HFF-Myc (cell line): ENCODE measurements around the gene ACBD3.

Experiments used
- DNase-seq: peaks from one replicate; pipeline ENCODE4 v3.0.0-alpha.2; 2011; ENCODE audit warnings: low read depth; ENCODE audit errors: extremely low read depth
- H3K4me3 ChIP-seq: replicated peaks from 2 replicates; pipeline ENCODE4 v1.5.1; 2011; ENCODE audit warnings: low read depth, mild to moderate bottlenecking, control low read depth, low read length
- TF ChIP-seq, protein P1 (sequence below): IDR thresholded peaks from 2 replicates; pipeline ENCODE4 v1.5.1; 2012; ENCODE audit warnings: mild to moderate bottlenecking, low read depth, low read length, control low read depth; ENCODE audit errors: missing control alignments

The ACBD3 gene

DNA sequence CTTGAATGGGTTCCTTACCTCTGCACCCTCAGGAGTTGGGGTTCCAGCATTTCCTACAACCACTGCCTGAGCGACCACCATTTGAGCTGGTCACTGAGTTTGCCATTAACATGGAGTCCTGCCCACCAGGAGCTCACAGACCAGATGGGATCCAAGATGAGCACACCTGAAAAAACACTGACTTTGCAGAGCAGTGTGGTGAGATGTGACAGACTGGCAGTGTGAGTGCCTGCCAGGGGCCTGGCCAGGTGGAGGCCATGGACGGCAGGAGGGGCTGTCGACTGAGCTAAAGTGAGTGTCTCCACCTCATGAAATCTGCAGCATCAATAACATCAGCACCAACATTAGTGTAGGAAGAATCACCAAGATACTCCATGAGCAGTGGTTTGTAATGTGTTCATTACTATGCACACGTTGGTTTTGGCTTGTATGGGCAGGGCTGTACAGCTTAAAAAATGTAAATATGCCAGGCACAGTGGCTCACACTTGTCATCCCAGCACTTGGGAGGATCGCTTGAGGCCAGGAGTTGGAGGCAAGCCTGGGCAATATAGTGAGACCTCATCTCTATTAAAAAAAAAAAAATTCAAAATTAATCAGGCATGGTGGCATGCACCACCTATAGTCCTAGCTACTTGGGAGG is 24.8 kb upstream of the ACBD3 start:
- H3K4me3 ChIP-seq: no peak overlapping the region
- DNase-seq: no peak
- TF ChIP-seq, protein P1, sequence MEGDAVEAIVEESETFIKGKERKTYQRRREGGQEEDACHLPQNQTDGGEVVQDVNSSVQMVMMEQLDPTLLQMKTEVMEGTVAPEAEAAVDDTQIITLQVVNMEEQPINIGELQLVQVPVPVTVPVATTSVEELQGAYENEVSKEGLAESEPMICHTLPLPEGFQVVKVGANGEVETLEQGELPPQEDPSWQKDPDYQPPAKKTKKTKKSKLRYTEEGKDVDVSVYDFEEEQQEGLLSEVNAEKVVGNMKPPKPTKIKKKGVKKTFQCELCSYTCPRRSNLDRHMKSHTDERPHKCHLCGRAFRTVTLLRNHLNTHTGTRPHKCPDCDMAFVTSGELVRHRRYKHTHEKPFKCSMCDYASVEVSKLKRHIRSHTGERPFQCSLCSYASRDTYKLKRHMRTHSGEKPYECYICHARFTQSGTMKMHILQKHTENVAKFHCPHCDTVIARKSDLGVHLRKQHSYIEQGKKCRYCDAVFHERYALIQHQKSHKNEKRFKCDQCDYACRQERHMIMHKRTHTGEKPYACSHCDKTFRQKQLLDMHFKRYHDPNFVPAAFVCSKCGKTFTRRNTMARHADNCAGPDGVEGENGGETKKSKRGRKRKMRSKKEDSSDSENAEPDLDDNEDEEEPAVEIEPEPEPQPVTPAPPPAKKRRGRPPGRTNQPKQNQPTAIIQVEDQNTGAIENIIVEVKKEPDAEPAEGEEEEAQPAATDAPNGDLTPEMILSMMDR: no peak

DNA sequence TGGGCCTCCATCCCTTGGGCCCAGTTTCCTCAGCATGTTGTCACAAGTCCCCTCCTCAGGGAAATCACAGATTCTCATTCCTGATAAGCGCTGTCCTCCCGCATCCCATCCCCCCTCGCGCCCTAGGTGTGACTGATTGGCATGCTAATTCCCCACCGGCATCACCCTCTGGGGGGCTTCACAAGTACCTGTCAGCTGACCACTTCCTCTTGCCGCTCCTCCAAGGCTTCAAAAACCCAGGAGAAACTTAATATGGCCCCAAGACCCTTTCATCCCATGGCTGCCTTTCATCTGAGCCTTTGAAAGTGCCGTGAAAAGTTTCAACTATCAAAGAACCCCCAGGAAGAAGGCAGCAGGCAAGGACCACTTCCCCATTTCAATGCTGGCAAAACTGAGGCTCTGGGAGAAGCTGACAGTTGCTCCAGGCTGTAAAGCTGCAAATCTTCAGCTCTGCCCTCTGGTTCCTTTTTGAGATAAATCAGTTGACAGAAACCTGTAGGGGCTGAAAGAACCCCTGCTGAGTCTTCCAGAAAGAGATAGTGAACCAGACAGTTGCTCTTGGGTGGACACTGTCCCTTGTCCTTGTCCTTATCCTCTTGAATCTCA is 24.1 kb upstream of the ACBD3 start:
- DNase-seq: no peak
- TF ChIP-seq, protein P1: no peak
- no peak overlapping the region for H3K4me3 ChIP-seq

DNA sequence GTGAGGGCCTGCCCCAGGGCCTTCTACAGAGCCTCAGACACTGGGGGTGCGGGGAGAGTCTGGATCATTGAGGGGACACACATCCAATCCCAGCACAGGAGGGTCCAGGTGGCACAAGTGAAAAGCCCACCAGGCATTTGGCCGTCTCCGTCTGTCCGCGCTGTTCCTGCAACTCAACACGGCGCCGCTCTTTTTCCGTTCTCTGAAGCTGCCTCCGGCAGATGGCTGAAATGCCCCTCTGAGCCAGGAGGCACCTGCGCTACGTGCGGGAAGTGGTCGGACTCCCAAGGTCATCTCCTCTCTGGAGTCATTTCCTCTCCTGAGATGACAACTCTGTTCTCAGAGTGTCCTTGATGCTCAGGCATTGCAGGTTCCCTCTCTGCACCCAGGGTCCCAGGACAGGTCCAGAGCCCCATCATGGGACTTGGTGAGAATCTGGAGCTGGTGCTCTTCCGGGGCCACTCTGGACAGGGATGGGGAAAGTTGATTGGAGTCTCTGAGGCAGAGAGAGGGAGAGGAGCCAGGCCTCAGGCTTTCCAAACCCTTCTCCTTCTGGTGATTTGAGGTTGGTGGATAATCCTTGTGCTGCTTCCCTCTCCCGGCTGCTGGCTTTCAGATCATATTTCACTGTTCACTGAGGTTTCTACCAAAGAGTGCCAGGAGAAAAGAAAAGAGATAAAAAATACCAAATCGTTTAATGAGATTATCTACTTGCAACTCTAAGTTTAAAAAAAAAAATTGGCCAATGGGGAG is 22.9 kb upstream of the ACBD3 start:
- TF ChIP-seq, protein P1: no peak
- DNase-seq: no peak
- H3K4me3 ChIP-seq: no peak overlapping the region

DNA sequence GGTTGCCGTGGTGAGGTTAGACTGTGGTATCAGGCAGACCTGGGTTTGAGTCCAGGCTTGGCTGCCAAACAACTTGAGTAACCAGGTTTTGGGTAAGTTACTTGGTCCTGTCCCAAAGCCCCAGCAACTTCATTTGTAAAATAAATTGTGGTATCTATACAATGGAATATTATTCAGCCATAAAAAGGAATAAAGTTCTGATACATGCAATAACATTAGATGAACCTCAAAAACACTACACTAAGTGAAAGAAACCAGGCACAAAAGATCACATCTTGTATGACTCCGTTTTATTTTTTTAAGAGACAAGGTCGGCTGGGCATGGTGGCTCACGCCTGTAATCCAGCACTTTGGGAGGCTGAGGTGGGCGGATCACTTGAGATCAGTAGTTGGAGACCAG is 20.5 kb upstream of the ACBD3 start:
- no peak overlapping the region for H3K4me3 ChIP-seq
- TF ChIP-seq, protein P1: no peak
- DNase-seq: no peak

DNA sequence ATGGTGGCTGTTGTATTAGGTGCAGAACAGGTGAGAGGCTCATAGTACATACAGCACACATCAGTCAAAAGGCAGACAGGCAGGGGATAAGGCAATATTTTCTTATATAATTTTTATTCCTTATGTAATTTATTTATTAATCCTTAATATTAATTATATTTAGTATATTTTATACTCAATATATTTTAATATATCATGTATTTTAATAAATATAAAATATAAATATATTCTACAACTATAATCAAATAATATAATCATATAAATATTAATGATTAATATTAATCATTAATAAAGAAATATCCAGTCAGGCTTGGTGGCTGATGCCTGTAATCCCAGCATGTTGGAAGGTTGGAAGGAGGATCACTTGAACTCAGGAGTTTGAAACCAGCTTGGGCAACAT is 17.7 kb upstream of the ACBD3 start:
- DNase-seq: no peak

DNA sequence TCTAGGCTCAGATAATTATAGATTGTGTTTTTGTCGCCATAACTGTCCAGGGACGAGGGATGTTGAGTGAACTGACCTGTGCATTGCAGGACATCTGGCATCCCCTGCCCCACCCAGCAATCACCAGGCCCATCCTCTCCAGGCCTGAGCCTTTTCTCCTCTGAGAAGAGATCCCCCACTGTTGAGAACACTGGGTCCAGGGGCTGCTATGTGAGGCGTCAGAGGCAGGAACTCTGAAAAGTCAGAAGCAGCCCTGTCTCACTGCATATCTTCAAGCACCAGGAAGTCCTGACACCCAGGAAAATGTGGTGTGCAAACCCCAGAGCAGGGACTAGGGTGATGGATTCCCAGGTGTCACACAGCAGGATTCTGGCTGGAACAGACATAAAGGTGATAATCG is 17.1 kb upstream of the ACBD3 start:
- DNase-seq: no peak
- H3K4me3 ChIP-seq: no peak overlapping the region
- TF ChIP-seq, protein P1: no peak

More for the DNA sequence above, 17.7 kb upstream of the ACBD3 start:
- no peak overlapping the region for H3K4me3 ChIP-seq
- TF ChIP-seq, protein P1: no peak
